K562 (cell line): ENCODE data around the gene TPX2. TPM values are rescaled to one million over a fixed set of nuclear protein-coding genes. Genes with fewer than 3 reads are reported as not detected.

Experiments used
- polyA plus RNA-seq, 8 experiments: library from polyadenylated mRNA; depleted of rRNA in 4 of 8; stranded (reverse) in 5 of 8; unstranded in 3 of 8; fragments of >200 nt; fragmentation: Nextera tagmentation in 2 of 8; fragmentation: Illumina TruSeq in 1 of 8; extraction: Ambion mirVana in 2 of 8; extraction: Trizol in 1 of 8; gene quantifications; 2 replicates each; pipeline versions ENCODE4 v1.2.1 to v1.2.3, GENCODE V29; 2011 to 2014; ENCODE audit warnings: inconsistent platforms in 1 of 8, missing spikeins in 1 of 8
- small RNA-seq: library from RNA; depleted of rRNA; stranded (forward); fragments of <200 nt; gene quantifications from one replicate; pipeline ENCODE3, GENCODE V24; 2014
- total RNA-seq, 7 experiments: library from RNA; depleted of rRNA in 6 of 7; stranded (reverse); fragments of >200 nt in 6 of 7; fragmentation: Illumina TruSeq in 2 of 7; extraction: Trizol in 2 of 7; gene quantifications; 2 replicates each; pipeline versions ENCODE4 v1.2.1 to v1.2.3, GENCODE V29; 2011 to 2021; ENCODE audit warnings: low replicate concordance in 1 of 7

Gene TPX2
- total and polyA plus RNA-seq, 9 of the 15 experiments (the other 6 are each of a cell fraction or from before 2014, with no cell fraction given), result 48.0 to 241 (median 133) TPM

Small RNA genes lying within 50 kb of the gene (small RNA-seq; reads per million reads assigned to genes)
- not detected for gene AL160175.1

Other genes starting within 250 kb of the TPX2 start
Only the 7 nearest of the 10 such genes appear.
- gene ID1, start 134.0 kb upstream of the TPX2 start, total RNA-seq (2014; rRNA removed), result 358 and 410 TPM in 2 replicates
- 40.1 and 40.5 TPM in 2 replicates for gene ID1, start 134.0 kb upstream of the TPX2 start, total RNA-seq (2014; rRNA removed; fragmentation: Illumina TruSeq; extraction: Trizol)
- 65.0 and 66.8 TPM in 2 replicates for gene ID1, start 134.0 kb upstream of the TPX2 start, total RNA-seq (2015; rRNA removed; fragmentation: Illumina TruSeq; extraction: Trizol)
- 160 and 167 TPM in 2 replicates for gene ID1, start 134.0 kb upstream of the TPX2 start, total RNA-seq (2021)
- gene ID1, start 134.0 kb upstream of the TPX2 start, polyA plus RNA-seq (2011; rRNA removed), result 75.8 and 119 TPM in 2 replicates
- 20.8 and 50.8 TPM in 2 replicates for gene ID1, start 134.0 kb upstream of the TPX2 start, polyA plus RNA-seq (2014; fragmentation: Illumina TruSeq; extraction: Trizol)
- 1 to 10 TPM; 1.4 to 4.4 TPM for gene ID1, start 134.0 kb upstream of the TPX2 start, polyA plus RNA-seq (2014; fragmentation: Nextera tagmentation; extraction: Ambion mirVana)
- 298 and 319 TPM in 2 replicates for gene ID1, start 134.0 kb upstream of the TPX2 start, polyA plus RNA-seq (2014; rRNA removed)
- gene COX4I2, start 101.4 kb upstream of the TPX2 start, total RNA-seq (2014; rRNA removed), result not detected in 2 replicates
- gene COX4I2, start 101.4 kb upstream of the TPX2 start, total RNA-seq (2014; rRNA removed; fragmentation: Illumina TruSeq; extraction: Trizol), result not detected in 2 replicates
- not detected in 2 replicates for gene COX4I2, start 101.4 kb upstream of the TPX2 start, total RNA-seq (2015; rRNA removed; fragmentation: Illumina TruSeq; extraction: Trizol)
- gene COX4I2, start 101.4 kb upstream of the TPX2 start, total RNA-seq (2021), result not detected in 2 replicates
- not detected in 2 replicates for gene COX4I2, start 101.4 kb upstream of the TPX2 start, polyA plus RNA-seq (2011; rRNA removed)
- gene COX4I2, start 101.4 kb upstream of the TPX2 start, polyA plus RNA-seq (2014; fragmentation: Illumina TruSeq; extraction: Trizol), result not detected in 2 replicates
- gene COX4I2, start 101.4 kb upstream of the TPX2 start, polyA plus RNA-seq (2014; fragmentation: Nextera tagmentation; extraction: Ambion mirVana), result not detected
- not detected in 2 replicates for gene COX4I2, start 101.4 kb upstream of the TPX2 start, polyA plus RNA-seq (2014; rRNA removed)
- gene BCL2L1, start 16.4 kb upstream of the TPX2 start, total RNA-seq (2014; rRNA removed), result 137 and 179 TPM in 2 replicates
- gene BCL2L1, start 16.4 kb upstream of the TPX2 start, total RNA-seq (2014; rRNA removed; fragmentation: Illumina TruSeq; extraction: Trizol), result 72.0 and 81.3 TPM in 2 replicates
- gene BCL2L1, start 16.4 kb upstream of the TPX2 start, total RNA-seq (2015; rRNA removed; fragmentation: Illumina TruSeq; extraction: Trizol), result 88.7 and 89.1 TPM in 2 replicates
- gene BCL2L1, start 16.4 kb upstream of the TPX2 start, total RNA-seq (2021), result 150 and 157 TPM in 2 replicates
- 120 and 121 TPM in 2 replicates for gene BCL2L1, start 16.4 kb upstream of the TPX2 start, polyA plus RNA-seq (2011; rRNA removed)
- 182 and 187 TPM in 2 replicates for gene BCL2L1, start 16.4 kb upstream of the TPX2 start, polyA plus RNA-seq (2014; fragmentation: Illumina TruSeq; extraction: Trizol)
- gene BCL2L1, start 16.4 kb upstream of the TPX2 start, polyA plus RNA-seq (2014; fragmentation: Nextera tagmentation; extraction: Ambion mirVana), result 10 to 100 TPM in 1 of 2 experiments, 1 to 10 TPM in 1; 3.3 to 17.9 TPM
- gene BCL2L1, start 16.4 kb upstream of the TPX2 start, polyA plus RNA-seq (2014; rRNA removed), result 140 and 156 TPM in 2 replicates
- gene MYLK2, start 80.1 kb downstream of the TPX2 start, total RNA-seq (2014; rRNA removed), result 0.33 and 0.45 TPM in 2 replicates
- gene MYLK2, start 80.1 kb downstream of the TPX2 start, total RNA-seq (2014; rRNA removed; fragmentation: Illumina TruSeq; extraction: Trizol), result 0.07 and 0.10 TPM in 2 replicates
- 0.18 and 0.30 TPM in 2 replicates for gene MYLK2, start 80.1 kb downstream of the TPX2 start, total RNA-seq (2015; rRNA removed; fragmentation: Illumina TruSeq; extraction: Trizol)
- 0.25 and 0.53 TPM in 2 replicates for gene MYLK2, start 80.1 kb downstream of the TPX2 start, total RNA-seq (2021)
- gene MYLK2, start 80.1 kb downstream of the TPX2 start, polyA plus RNA-seq (2011; rRNA removed), result 0.15 and 0.22 TPM in 2 replicates
- gene MYLK2, start 80.1 kb downstream of the TPX2 start, polyA plus RNA-seq (2014; fragmentation: Illumina TruSeq; extraction: Trizol), result 0.12 and 0.26 TPM in 2 replicates
- not detected for gene MYLK2, start 80.1 kb downstream of the TPX2 start, polyA plus RNA-seq (2014; fragmentation: Nextera tagmentation; extraction: Ambion mirVana)
- gene MYLK2, start 80.1 kb downstream of the TPX2 start, polyA plus RNA-seq (2014; rRNA removed), result 0.28 and 0.41 TPM in 2 replicates
- gene FOXS1, start 106.3 kb downstream of the TPX2 start, total RNA-seq (2014; rRNA removed), result not detected in 2 replicates
- not detected in 2 replicates for gene FOXS1, start 106.3 kb downstream of the TPX2 start, total RNA-seq (2014; rRNA removed; fragmentation: Illumina TruSeq; extraction: Trizol)
- gene FOXS1, start 106.3 kb downstream of the TPX2 start, total RNA-seq (2015; rRNA removed; fragmentation: Illumina TruSeq; extraction: Trizol), result not detected in 2 replicates
- not detected in 2 replicates for gene FOXS1, start 106.3 kb downstream of the TPX2 start, total RNA-seq (2021)
- not detected in 2 replicates for gene FOXS1, start 106.3 kb downstream of the TPX2 start, polyA plus RNA-seq (2011; rRNA removed)
- gene FOXS1, start 106.3 kb downstream of the TPX2 start, polyA plus RNA-seq (2014; fragmentation: Illumina TruSeq; extraction: Trizol), result not detected in 2 replicates
- gene FOXS1, start 106.3 kb downstream of the TPX2 start, polyA plus RNA-seq (2014; fragmentation: Nextera tagmentation; extraction: Ambion mirVana), result not detected
- gene FOXS1, start 106.3 kb downstream of the TPX2 start, polyA plus RNA-seq (2014; rRNA removed), result not detected in 2 replicates
- gene DUSP15, start 131.2 kb downstream of the TPX2 start, total RNA-seq (2014; rRNA removed), result not detected in 2 replicates
- gene DUSP15, start 131.2 kb downstream of the TPX2 start, total RNA-seq (2014; rRNA removed; fragmentation: Illumina TruSeq; extraction: Trizol), result not detected in 2 replicates
- not detected in 2 replicates for gene DUSP15, start 131.2 kb downstream of the TPX2 start, total RNA-seq (2015; rRNA removed; fragmentation: Illumina TruSeq; extraction: Trizol)
- not detected in 2 replicates for gene DUSP15, start 131.2 kb downstream of the TPX2 start, total RNA-seq (2021)
- gene DUSP15, start 131.2 kb downstream of the TPX2 start, polyA plus RNA-seq (2011; rRNA removed), result not detected in 2 replicates
- gene DUSP15, start 131.2 kb downstream of the TPX2 start, polyA plus RNA-seq (2014; fragmentation: Illumina TruSeq; extraction: Trizol), result not detected in 2 replicates
- gene DUSP15, start 131.2 kb downstream of the TPX2 start, polyA plus RNA-seq (2014; fragmentation: Nextera tagmentation; extraction: Ambion mirVana), result not detected
- gene DUSP15, start 131.2 kb downstream of the TPX2 start, polyA plus RNA-seq (2014; rRNA removed), result 0.34 and 0.66 TPM in 2 replicates
- gene TTLL9, start 131.3 kb downstream of the TPX2 start, total RNA-seq (2014; rRNA removed), result not detected in 2 replicates
- not detected in 2 replicates for gene TTLL9, start 131.3 kb downstream of the TPX2 start, total RNA-seq (2014; rRNA removed; fragmentation: Illumina TruSeq; extraction: Trizol)
- not detected in 2 replicates for gene TTLL9, start 131.3 kb downstream of the TPX2 start, total RNA-seq (2015; rRNA removed; fragmentation: Illumina TruSeq; extraction: Trizol)
- gene TTLL9, start 131.3 kb downstream of the TPX2 start, total RNA-seq (2021), result not detected in 2 replicates
- gene TTLL9, start 131.3 kb downstream of the TPX2 start, polyA plus RNA-seq (2011; rRNA removed), result not detected in 2 replicates
- not detected in 2 replicates for gene TTLL9, start 131.3 kb downstream of the TPX2 start, polyA plus RNA-seq (2014; fragmentation: Illumina TruSeq; extraction: Trizol)
- under 1 TPM in 1 of 2 experiments, not detected in 1; 0.06 TPM for gene TTLL9, start 131.3 kb downstream of the TPX2 start, polyA plus RNA-seq (2014; fragmentation: Nextera tagmentation; extraction: Ambion mirVana)
- gene TTLL9, start 131.3 kb downstream of the TPX2 start, polyA plus RNA-seq (2014; rRNA removed), result 0.07 TPM in 1 of 2 replicates, not detected in the other